CD4-positive, alpha-beta T cell treated with Interleukin-12 subunit alpha and Interleukin-12 subunit beta, for 1 hour (primary cell): ENCODE results near the gene OOSP4B.
"Not testable (repeated sequence)": the region's sequence is repeated elsewhere in the genome, so short reads cannot be mapped to it uniquely, and the experiment has no call there.

Experiments used
- DNase-seq: peaks from one replicate; pipeline ENCODE4 v3.0.0-alpha.2; 2020

OOSP4B gene

DNA sequence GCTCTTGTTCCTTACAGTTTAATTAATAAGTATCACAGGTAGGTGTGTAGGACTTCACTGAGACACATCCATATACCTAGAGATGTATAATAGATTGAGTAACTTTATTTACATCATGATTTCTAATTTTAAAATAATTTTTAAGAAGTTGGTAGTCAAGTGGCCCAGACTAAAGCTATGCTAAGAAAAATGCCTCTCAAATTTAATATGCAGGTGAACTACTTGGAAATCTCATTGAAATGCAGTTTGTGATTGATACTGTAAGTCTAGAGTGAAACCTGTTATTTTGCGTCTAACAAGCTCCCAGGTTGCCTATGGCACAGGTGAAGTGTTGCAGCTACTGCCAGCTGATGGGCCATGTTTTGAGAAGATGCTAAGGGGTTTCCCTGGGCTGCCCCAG, at the start of gene OOSP4B:
Gene OOSP4B (plus strand): TSS at position 301 of the 400 bp plus-strand sequence.
- DNase-seq: no peak

DNA sequence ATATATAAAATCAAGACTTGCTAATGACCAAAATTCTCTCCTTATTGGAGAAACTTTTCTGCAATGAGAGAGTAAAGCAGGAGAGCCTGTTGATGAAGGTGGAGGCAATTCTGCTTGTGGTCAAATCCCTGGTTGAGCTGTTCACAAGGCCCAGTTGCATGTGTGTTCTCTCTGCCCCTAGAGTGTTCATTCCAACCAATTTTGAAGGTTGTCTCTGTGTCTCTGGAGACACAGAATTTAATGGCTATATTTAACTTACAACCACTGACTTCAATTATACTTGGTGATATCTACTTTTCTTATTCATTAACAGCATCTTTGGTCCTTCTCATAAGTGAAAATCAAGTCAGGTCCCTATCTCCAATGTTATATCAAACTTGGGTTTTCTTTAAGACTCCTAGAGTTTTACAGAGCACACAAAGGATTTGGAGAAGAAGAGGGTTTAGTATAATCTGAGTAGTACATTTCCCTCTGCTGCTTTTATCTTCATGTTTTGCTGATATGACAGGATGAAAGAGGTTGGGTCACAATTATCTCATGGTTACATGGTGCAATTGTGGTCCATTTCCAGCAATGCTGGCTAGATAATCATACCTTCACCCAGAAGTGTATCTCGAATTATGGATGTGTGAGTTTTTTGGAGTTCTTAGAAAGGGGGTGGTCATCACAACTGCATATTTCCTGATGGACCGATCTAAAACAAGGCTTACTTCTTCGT, 49.1 kb upstream of the OOSP4B start:
- no peak for DNase-seq

GRCh38 chr11:59968395-59968783, 48.6 kb upstream of the OOSP4B start:
- DNase-seq: no peak

DNA sequence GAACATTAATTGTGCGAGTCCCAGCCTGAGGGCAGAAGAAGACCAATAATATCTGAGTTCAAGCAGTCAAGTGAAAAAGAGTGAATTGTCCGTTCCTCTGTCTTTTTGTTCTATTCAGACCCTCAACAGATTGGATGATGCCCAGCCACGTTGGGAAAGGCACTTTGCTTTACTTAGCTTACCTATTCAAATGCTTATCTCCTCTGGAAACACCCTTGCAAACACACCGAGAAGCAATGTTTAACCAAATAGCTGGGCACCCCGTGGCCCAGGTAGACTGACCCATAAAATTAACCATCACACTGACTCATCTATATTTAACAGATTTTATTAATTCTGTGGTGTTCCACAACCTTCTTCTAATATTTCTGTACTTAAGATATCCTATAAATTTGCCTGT, 43.9 kb upstream of the OOSP4B start:
- no peak for DNase-seq

- DNase-seq: no peak
These were observed 35.7 kb upstream of the OOSP4B start for GRCh38 chr11:59981106-59981770.

DNA sequence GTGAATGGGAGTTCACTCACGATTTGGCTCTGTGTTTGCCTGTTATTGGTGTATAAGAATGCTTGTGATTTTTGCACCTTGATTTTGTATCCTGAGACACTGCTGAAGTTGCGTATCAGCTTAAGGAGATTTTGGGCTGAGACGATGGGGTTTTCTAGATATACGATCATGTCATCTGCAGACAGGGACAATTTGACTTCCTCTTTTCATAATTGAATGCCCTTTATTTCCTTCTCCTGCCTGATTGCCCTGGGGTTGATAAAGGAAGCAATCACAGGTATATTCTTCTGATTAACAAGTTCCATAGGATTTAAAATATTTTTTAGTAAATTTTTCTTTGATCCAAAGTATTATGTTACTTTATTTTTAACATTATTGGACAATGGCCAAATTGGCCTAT, 34.9 kb upstream of the OOSP4B start:
- DNase-seq: not testable (repeated sequence)

DNA sequence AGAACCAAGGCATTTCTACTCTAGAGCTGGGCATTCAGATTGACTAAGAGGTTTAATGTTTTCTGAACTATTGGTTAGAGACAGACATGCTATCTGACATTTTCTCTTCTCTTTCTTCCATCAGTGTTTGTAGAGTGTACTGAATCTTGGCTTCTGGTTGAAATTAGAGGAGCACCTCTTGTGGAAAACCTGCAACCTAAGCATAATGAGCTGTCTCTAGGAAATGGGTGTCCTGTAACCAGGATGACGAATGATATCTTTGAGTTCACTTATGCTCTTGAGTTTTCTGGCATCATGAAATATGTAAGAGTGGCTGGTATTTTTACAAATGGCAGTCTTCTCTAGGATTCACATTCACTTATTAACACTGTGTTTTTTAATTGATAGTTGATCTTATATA, 33.8 kb upstream of the OOSP4B start:
- no peak for DNase-seq

- DNase-seq: no peak
These were observed 32.6 kb upstream of the OOSP4B start for GRCh38 chr11:59984368-59984767.

DNA sequence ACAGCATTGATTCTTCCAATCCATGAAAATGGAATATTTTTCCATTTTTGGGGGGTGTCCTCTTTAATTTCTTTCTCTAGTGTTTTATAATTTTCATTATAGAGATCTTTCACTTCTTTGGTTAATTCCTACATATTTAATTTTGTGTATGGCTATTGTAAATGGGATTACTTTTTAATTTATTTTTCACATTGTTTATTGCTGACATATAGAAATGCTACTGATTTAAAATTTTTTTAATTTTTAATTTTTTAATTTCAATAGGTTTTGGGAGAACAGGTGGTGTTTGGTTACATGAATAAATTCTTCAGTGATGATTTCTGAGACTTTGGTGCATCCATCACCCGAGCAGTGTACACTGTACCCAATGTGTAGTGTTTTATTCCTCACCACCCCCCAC, 26.6 kb upstream of the OOSP4B start:
- no peak for DNase-seq

DNA sequence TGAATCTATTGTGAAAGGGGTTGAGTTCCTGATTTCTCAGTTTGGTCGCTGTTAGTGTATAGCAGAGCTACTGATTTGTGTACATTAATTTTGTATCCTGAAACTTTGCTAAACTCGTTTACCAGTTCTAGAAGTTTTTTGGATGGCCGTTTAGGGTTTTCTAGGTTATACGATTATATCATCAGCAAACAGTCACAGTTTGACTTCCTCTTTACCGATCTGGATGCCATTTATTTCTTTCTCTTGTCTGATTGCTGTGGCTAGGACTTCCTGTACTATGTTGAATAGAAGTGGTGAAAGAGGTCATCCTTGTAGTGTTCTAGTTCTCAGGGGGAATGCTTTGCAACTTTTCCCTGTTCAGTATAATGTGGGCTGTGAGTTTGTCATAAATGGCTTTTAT, 24.6 kb upstream of the OOSP4B start:
- no peak for DNase-seq

- DNase-seq: no peak
These were observed 19.2 kb upstream of the OOSP4B start for GRCh38 chr11:59997800-59998199.

GRCh38 chr11:59999691-60000090, 17.3 kb upstream of the OOSP4B start:
- DNase-seq: no peak

DNA sequence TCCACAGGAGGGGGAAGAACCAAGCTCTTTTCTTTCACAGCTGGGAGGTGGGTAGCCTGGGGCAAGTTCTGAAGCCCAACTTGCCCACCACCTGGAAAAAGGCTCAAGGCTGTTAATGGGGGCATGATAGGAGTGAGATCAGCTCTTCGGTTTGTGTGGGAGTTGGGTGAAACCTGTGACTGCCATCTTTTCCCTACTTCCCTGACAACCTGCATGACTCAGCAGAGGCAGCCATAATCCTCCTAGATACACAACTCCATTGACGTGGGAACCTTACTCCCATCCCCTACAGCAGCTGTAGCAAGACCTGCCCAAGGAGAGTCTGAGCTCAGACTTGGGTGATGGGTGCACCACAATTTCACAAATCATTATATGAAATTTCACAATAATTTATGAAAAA, 13.3 kb upstream of the OOSP4B start:
- no peak for DNase-seq

DNA sequence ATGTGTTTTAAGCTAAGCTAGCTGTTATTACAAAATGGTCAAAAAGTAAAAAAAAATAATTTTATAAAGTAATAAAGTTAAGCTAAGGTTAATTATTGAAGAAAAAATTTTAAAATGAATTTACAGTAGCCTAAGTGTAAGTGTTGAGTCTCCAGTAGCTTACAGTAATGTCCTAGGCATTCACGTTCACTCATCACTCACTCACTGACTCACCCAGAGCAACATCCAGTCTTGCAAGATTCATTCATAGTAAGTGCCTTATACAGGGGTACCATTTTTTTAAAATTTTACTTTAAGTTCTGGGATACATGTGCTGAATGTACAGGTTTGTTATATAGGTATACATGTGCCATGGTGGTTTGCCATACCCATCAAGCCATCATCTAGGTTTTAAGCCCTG, 11.6 kb upstream of the OOSP4B start:
- DNase-seq: no peak

DNA sequence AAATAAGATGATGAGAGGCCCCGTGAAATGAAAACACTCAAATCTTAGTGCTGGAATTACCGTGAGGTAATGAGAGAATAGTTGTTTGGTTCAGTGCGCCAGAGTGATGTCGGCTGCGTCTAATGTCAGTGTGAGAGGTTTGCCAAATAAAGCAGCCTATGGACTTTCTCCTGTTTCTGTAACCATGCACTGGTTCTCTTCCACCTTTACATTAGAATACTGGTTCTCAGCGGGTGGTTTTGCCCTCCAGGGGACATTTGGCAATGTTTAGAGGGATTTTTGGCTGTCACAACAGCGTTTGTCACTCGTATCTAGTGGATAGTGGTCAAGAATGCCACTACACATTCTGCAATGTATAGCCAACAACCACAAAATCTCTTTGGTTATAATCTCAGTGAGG, 1.1 kb downstream of the OOSP4B start:
- no peak for DNase-seq

GRCh38 chr11:60020376-60020775, 3.4 kb downstream of the OOSP4B start:
- DNase-seq: not testable (repeated sequence)

GRCh38 chr11:60029015-60029632, 12.1 kb downstream of the OOSP4B start:
- no peak for DNase-seq

DNA sequence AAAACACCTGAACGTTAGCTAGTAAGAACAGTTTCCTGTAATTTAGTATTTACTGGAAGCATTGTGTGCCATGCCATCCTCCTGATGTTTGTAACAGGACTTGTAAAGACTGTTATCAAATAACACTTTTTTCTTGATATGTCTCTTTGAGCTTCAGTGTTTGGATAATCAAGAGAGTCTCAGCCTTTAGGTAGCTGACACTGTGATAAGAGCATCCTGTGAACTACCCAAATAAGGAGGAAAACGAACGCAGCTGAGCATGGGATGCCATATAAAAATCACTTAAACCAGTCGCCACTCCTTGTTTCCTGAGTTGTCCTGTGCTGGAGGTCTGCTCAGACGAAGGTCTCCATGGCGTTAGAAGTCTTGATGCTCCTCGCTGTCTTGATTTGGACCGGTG, 23.1 kb downstream of the OOSP4B start, which contains the start of gene OOSP2:
Gene OOSP2 (plus strand): TSS at position 301 of the 400 bp plus-strand sequence. CDS start 51 bp downstream, at position 352.
- no peak for DNase-seq

DNA sequence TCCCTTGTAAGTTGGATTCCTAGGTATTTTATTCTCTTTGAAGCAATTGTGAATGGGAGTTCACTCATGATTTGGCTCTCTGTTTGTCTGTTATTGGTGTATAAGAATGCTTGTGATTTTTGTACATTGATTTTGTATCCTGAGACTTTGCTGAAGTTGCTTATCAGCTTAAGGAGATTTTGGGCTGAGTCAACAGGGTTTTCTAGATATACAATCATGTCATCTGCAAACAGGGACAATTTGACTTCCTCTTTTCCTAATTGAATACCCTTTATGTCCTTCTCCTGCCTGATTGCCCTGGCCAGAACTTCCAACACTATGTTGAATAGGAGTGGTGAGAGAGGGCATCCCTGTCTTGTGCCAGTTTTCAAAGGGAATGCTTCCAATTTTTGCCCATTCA, 33.4 kb downstream of the OOSP4B start:
- DNase-seq: not testable (repeated sequence)

GRCh38 chr11:60050839-60051238, 33.9 kb downstream of the OOSP4B start:
- DNase-seq: not testable (repeated sequence)

GRCh38 chr11:60056349-60056969, 39.5 kb downstream of the OOSP4B start, which contains the start of gene MS4A3:
MS4A3 (plus strand) TSS chr11:60056665; CDS start chr11:60061161, 4,496 bp downstream.
- no peak for DNase-seq

- no peak for DNase-seq
These were observed 42.1 kb downstream of the OOSP4B start for GRCh38 chr11:60059052-60059451.

- no peak for DNase-seq
These were observed 42.7 kb downstream of the OOSP4B start for GRCh38 chr11:60059521-60060240.
